Panc1 (cell line): ENCODE results near the gene DST. TPM values are rescaled to one million over a fixed set of nuclear protein-coding genes. Genes with fewer than 3 reads are reported as not detected.
A peak's percentile ranks its signal among the peaks of the same experiment; 100 is the strongest.

ENCODE experiments used
- ATAC-seq: fragments of 200-7000 bp; cut with Tn5 transposase; 2 replicates; pipeline ENCODE4 v1.9.1; 2020; ENCODE audit warnings: mild to moderate bottlenecking, moderate library complexity
- BruUV-seq: library from RNA; stranded (reverse); fragments of 400-500 nt; replicated peaks from 2 replicates; lab custom pipeline; 2021; lab: Mats Ljungman, UMichigan
- CTCF ChIA-PET: fragments of 300-600 bp; sonication (Branson Sonifier 250); formaldehyde crosslinking; loops from one replicate; lab custom pipeline; 2022; ENCODE audit warnings: antibody characterized with exemption; lab: Charles Lee
- POLR2A ChIA-PET: fragments of 300-600 bp; sonication (Branson Sonifier 250); formaldehyde crosslinking; loops from one replicate; lab custom pipeline; 2022; ENCODE audit warnings: antibody characterized with exemption; lab: Charles Lee
- DNase-seq: peaks from one replicate; pipeline ENCODE4 v3.0.0-alpha.2; 2010; ENCODE audit warnings: low read depth, low spot score
- H3K27ac ChIP-seq: 2 replicates; pipeline ENCODE4 v1.5.1; 2011; ENCODE audit warnings: mild to moderate bottlenecking, low read length, inconsistent platforms
- H3K27me3 ChIP-seq: fragments of 200-500 bp; sonication (Bioruptor generic); 2 replicates; pipeline ENCODE4 v1.6.0; 2014; ENCODE audit warnings: low read length, inconsistent platforms; ENCODE audit not compliant: control insufficient read depth, insufficient read depth
- H3K36me3 ChIP-seq: fragments of 200-500 bp; sonication (Bioruptor generic); 2 replicates; pipeline ENCODE4 v1.5.1; 2014; ENCODE audit warnings: inconsistent platforms, mild to moderate bottlenecking, low read length, moderate library complexity; ENCODE audit not compliant: control insufficient read depth, insufficient read depth
- H3K4me1 ChIP-seq: 2 replicates; pipeline ENCODE4 v1.5.1; 2011; ENCODE audit warnings: inconsistent platforms, mild to moderate bottlenecking, low read length, moderate library complexity; ENCODE audit not compliant: control insufficient read depth, insufficient read depth
- H3K4me3 ChIP-seq, 2 experiments: 2 replicates each; pipeline ENCODE4 v1.5.1; 2011 to 2012; ENCODE audit warnings: low read depth in 2 of 2, low read length in 2 of 2, mild to moderate bottlenecking in 2 of 2, inconsistent platforms in 1 of 2, moderate library complexity in 1 of 2
- H3K9me3 ChIP-seq: fragments of 200-500 bp; sonication (Bioruptor generic); 2 replicates; pipeline ENCODE4 v1.5.1; 2014; ENCODE audit warnings: low read depth, mild to moderate bottlenecking, inconsistent platforms, low read length, moderate library complexity; ENCODE audit not compliant: control insufficient read depth, insufficient read depth
- POLR2AphosphoS5 ChIP-seq: IDR thresholded peaks from 2 replicates; pipeline ENCODE4 v1.6.1; 2012; ENCODE audit warnings: mild to moderate bottlenecking, low read depth, low read length, moderate library complexity
- SIN3A ChIP-seq: IDR thresholded peaks from 2 replicates; pipeline ENCODE4 v1.6.1; 2012; ENCODE audit warnings: low read depth, mild to moderate bottlenecking, low read length, moderate library complexity, borderline replicate concordance; ENCODE audit not compliant: insufficient read depth
- TCF7L2 ChIP-seq: IDR thresholded peaks from 2 replicates; pipeline ENCODE4 v1.6.1; 2011; ENCODE audit warnings: mild to moderate bottlenecking, low read depth, low read length, inconsistent platforms
- in situ Hi-C: cut with HindIII; loops from 2 replicates; pipeline ENCODE4 v1.10.0; 2016; ENCODE audit warnings: low sequenced_read_pairs, low pct_unique_long_range_greater_than_20kb
- intact Hi-C: fragments of 100-400 bp; cut with micrococcal nuclease; formaldehyde crosslinking; loops from one replicate; pipeline ENCODE4 v1.10.0; 2022; ENCODE audit not compliant: unreplicated experiment
- total RNA-seq: library from RNA; stranded (reverse); gene quantifications from one replicate; pipeline ENCODE4 v1.2.1, GENCODE V29; 2021; ENCODE audit not compliant: unreplicated experiment
- TF ChIP-seq, protein P1 (sequence below), 2 experiments: IDR thresholded peaks; 2 replicates each; pipeline ENCODE4 v1.6.1; 2011 to 2012; ENCODE audit warnings: low read depth in 2 of 2, control low read depth in 1 of 2, low read length in 1 of 2, mild to moderate bottlenecking in 1 of 2, moderate library complexity in 1 of 2; ENCODE audit not compliant: insufficient read depth in 1 of 2
- TF ChIP-seq, protein P2 (sequence below): fragments of 450-650 bp; IDR thresholded peaks from 2 replicates; pipeline ENCODE4 v1.5.1; 2017; ENCODE audit warnings: mild to moderate bottlenecking

Gene DST
- total RNA-seq, 1 experiment from 2014 or later, result 230 TPM

DNA sequence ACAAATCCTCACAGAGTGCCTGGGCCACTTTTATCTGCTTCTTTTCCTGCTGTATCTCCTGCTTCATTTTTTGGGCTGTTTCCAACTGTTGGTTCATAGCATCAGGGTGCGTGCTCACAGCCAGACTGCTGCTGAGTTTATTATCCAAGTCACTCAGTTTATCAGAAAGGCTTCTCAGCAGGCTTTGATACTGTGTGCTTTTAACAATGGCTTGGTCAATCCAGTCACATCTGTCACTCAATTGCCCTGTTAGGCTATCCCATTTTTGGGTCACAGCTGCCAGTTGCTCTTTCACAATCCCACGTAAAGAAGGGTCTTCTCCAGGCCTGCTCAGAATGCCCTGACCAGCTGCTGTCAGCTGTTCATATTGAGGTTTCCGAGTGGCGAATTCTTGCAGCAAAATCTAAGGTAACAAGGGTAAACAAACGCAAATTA, 87.2 kb downstream of the DST start:
- no peak overlapping the region for H3K4me3 ChIP-seq
- POLR2A ChIA-PET, result no interaction called here
- peaks cover 60% of the 10 kb centered on the region for H3K36me3 ChIP-seq
- TF ChIP-seq POLR2AphosphoS5 (no peak), TCF7L2 (0 out of 2 replicates have a peak, but pooled peaks have one; percentile 19)
- DNase-seq (no peak), ATAC-seq (no peak; the same call in none of the 2 replicates)
- peaks cover 4% of the 10 kb centered on the region; the same call in 1 of the 2 replicates for H3K4me1 ChIP-seq
- H3K9me3 ChIP-seq, result no peaks in the 10 kb centered on the region
- CTCF ChIA-PET, result no interaction called here
- BruUV-seq, result no TSS peak
- H3K27ac ChIP-seq, result no peak overlapping the region
- intact Hi-C loops, result no loop called here
- in situ Hi-C loops, result no loop called here
- H3K27me3 ChIP-seq, result no peaks in the 10 kb centered on the region

GRCh38 chr6:56552187-56553130, 90.2 kb downstream of the DST start:
- in situ Hi-C loops, result no loop called here

More at GRCh38 chr6:56552187-56553130, 90.2 kb downstream of the DST start:
- no TSS peak for BruUV-seq
- CTCF ChIA-PET, result no interaction called here
- intact Hi-C loops, result no loop called here
- H3K36me3 ChIP-seq, result peaks cover 40% of the 10 kb centered on the region
- H3K27me3 ChIP-seq, result no peaks in the 10 kb centered on the region
- H3K27ac ChIP-seq, result no peak overlapping the region
- POLR2A ChIA-PET, result no interaction called here
- ATAC-seq, result no peak
- DNase-seq, result no peak
- TF ChIP-seq, protein P1, sequence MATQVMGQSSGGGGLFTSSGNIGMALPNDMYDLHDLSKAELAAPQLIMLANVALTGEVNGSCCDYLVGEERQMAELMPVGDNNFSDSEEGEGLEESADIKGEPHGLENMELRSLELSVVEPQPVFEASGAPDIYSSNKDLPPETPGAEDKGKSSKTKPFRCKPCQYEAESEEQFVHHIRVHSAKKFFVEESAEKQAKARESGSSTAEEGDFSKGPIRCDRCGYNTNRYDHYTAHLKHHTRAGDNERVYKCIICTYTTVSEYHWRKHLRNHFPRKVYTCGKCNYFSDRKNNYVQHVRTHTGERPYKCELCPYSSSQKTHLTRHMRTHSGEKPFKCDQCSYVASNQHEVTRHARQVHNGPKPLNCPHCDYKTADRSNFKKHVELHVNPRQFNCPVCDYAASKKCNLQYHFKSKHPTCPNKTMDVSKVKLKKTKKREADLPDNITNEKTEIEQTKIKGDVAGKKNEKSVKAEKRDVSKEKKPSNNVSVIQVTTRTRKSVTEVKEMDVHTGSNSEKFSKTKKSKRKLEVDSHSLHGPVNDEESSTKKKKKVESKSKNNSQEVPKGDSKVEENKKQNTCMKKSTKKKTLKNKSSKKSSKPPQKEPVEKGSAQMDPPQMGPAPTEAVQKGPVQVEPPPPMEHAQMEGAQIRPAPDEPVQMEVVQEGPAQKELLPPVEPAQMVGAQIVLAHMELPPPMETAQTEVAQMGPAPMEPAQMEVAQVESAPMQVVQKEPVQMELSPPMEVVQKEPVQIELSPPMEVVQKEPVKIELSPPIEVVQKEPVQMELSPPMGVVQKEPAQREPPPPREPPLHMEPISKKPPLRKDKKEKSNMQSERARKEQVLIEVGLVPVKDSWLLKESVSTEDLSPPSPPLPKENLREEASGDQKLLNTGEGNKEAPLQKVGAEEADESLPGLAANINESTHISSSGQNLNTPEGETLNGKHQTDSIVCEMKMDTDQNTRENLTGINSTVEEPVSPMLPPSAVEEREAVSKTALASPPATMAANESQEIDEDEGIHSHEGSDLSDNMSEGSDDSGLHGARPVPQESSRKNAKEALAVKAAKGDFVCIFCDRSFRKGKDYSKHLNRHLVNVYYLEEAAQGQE (IDR thresholded peaks at IDR 0.05; ENCODE audit: insufficient read depth in 1 of 2, low read depth in 2 of 2, low read length in 1 of 2), result no peak
- TF ChIP-seq POLR2AphosphoS5 (no peak), TCF7L2 (no peak), SIN3A (no peak)
- TF ChIP-seq, protein P2, sequence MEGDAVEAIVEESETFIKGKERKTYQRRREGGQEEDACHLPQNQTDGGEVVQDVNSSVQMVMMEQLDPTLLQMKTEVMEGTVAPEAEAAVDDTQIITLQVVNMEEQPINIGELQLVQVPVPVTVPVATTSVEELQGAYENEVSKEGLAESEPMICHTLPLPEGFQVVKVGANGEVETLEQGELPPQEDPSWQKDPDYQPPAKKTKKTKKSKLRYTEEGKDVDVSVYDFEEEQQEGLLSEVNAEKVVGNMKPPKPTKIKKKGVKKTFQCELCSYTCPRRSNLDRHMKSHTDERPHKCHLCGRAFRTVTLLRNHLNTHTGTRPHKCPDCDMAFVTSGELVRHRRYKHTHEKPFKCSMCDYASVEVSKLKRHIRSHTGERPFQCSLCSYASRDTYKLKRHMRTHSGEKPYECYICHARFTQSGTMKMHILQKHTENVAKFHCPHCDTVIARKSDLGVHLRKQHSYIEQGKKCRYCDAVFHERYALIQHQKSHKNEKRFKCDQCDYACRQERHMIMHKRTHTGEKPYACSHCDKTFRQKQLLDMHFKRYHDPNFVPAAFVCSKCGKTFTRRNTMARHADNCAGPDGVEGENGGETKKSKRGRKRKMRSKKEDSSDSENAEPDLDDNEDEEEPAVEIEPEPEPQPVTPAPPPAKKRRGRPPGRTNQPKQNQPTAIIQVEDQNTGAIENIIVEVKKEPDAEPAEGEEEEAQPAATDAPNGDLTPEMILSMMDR, result no peak
- no peaks in the 10 kb centered on the region for H3K9me3 ChIP-seq
- H3K4me1 ChIP-seq, result peaks cover 6% of the 10 kb centered on the region; the same call in 1 of the 2 replicates
- H3K4me3 ChIP-seq, result no peak overlapping the region
